ENCODE data around the gene PCDHA6. TPM values are rescaled to one million over a fixed set of nuclear protein-coding genes. Genes with fewer than 3 reads are reported as not detected.
"Not testable (repeated sequence)": the region's sequence is repeated elsewhere in the genome, so short reads cannot be mapped to it uniquely, and the experiment has no call there.

Gene PCDHA6
- polyA plus RNA-seq, 4 donors, result 0.13 to 0.51 (median 0.47) TPM

- DNase-seq (ENCODE audit: low read depth in 4 of 4, low spot score in 3 of 4), result no peak
These were observed 18.9 kb upstream of the PCDHA6 start for GRCh38 chr5:140808889-140809291.

- DNase-seq (ENCODE audit: low read depth in 4 of 4, low spot score in 3 of 4), result no peak
These were observed 6.1 kb upstream of the PCDHA6 start, which contains the start of gene PCDHA5 for GRCh38 chr5:140821375-140822280. Gene PCDHA5, plus strand, starts transcription at chr5:140821613.

GRCh38 chr5:140822281-140822629 lies 5.5 kb upstream of the PCDHA6 start:
- no peak for DNase-seq (ENCODE audit: low read depth in 4 of 4, low spot score in 3 of 4)

GRCh38 chr5:140822969-140823368 lies 4.8 kb upstream of the PCDHA6 start:
- not testable (repeated sequence) for DNase-seq (ENCODE audit: low read depth in 4 of 4, low spot score in 3 of 4)

- DNase-seq (ENCODE audit: low read depth in 4 of 4, low spot score in 3 of 4), result no peak
These were observed 4.3 kb upstream of the PCDHA6 start for GRCh38 chr5:140823475-140823874.

GRCh38 chr5:140828362-140828737 lies 590 bp downstream of the PCDHA6 start:
- DNase-seq (ENCODE audit: low read depth in 4 of 4, low spot score in 3 of 4), result no peak

GRCh38 chr5:140829511-140830501 lies 2.0 kb downstream of the PCDHA6 start:
- not testable (repeated sequence) for DNase-seq (ENCODE audit: low read depth in 4 of 4, low spot score in 3 of 4)

GRCh38 chr5:140833993-140834392 lies 6.2 kb downstream of the PCDHA6 start, which contains the start of gene PCDHA7:
Gene PCDHA7, plus strand, starts transcription at chr5:140834269. Its CDS starts 115 bp downstream, at chr5:140834384.
- DNase-seq (ENCODE audit: low read depth in 4 of 4, low spot score in 3 of 4), result no peak

GRCh38 chr5:140834439-140835008 lies 6.8 kb downstream of the PCDHA6 start:
- DNase-seq (ENCODE audit: low read depth in 4 of 4, low spot score in 3 of 4), result not testable (repeated sequence)

GRCh38 chr5:140835622-140836510 lies 8.1 kb downstream of the PCDHA6 start:
- DNase-seq (ENCODE audit: low read depth in 4 of 4, low spot score in 3 of 4), result no peak

- peak in 1 of 4 donors; percentile 3 for DNase-seq (ENCODE audit: low read depth in 4 of 4, low spot score in 3 of 4)
These were observed 13.5 kb downstream of the PCDHA6 start, which contains the start of gene PCDHA8 for GRCh38 chr5:140840978-140841962. Gene PCDHA8, plus strand, starts transcription at chr5:140841187. Its CDS starts 135 bp downstream, at chr5:140841322.

- no peak for DNase-seq (ENCODE audit: low read depth in 4 of 4, low spot score in 3 of 4)
These were observed 15.3 kb downstream of the PCDHA6 start for GRCh38 chr5:140842798-140843733.

GRCh38 chr5:140848139-140849102 lies 20.7 kb downstream of the PCDHA6 start, which contains the start of gene PCDHA9:
Gene PCDHA9, plus strand, starts transcription at chr5:140848382. Its CDS starts 114 bp downstream, at chr5:140848496.
- not testable (repeated sequence) for DNase-seq (ENCODE audit: low read depth in 4 of 4, low spot score in 3 of 4)

GRCh38 chr5:140849831-140850634 lies 22.3 kb downstream of the PCDHA6 start:
- not testable (repeated sequence) for DNase-seq (ENCODE audit: low read depth in 4 of 4, low spot score in 3 of 4)
